ENCODE results near the gene CEP43.

CEP43 gene, protein sequence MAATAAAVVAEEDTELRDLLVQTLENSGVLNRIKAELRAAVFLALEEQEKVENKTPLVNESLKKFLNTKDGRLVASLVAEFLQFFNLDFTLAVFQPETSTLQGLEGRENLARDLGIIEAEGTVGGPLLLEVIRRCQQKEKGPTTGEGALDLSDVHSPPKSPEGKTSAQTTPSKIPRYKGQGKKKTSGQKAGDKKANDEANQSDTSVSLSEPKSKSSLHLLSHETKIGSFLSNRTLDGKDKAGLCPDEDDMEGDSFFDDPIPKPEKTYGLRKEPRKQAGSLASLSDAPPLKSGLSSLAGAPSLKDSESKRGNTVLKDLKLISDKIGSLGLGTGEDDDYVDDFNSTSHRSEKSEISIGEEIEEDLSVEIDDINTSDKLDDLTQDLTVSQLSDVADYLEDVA
- total RNA-seq, result 26.3 to 45.9 (median 28.4) reads per million in 3 experiments

DNA sequence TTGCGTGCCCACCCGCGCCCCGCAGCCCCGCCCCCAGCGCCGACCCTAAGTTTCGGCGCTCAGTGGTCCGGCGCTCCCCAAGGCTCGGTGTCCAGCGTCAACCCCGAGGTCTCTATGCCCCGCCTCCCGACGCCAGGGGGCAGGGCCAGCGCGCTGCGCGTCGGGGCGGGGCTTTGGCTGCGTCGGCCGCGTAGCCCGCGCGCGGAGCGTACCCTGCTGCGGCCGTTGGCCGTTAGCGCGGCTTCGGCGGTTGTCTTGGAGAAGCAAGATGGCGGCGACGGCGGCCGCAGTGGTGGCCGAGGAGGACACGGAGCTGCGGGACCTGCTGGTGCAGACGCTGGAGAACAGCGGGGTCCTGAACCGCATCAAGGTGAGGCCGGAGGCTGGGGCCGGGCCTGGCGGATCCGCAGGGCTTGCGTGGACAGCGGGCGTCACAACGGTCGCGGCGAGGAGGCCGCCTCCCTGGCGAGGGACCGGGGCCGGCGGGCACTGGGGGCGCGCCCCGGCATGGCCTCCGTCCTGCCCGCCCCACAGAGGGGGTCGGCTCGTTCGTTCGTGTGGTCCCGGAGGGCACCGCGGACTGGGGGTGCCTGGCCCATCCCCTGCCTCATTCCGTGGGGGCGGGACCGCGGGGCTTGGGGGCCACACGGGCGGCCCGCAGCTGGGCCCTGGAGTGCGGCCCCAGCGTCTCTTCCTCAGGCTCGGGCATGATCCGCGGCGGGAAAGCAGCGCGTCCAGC, at the start of gene CEP43:
Gene CEP43 (plus strand): TSS at position 253 of the 739 bp plus-strand sequence. CDS start 16 bp downstream, at position 269.
- peak; percentile 81 for DNase-seq

DNA sequence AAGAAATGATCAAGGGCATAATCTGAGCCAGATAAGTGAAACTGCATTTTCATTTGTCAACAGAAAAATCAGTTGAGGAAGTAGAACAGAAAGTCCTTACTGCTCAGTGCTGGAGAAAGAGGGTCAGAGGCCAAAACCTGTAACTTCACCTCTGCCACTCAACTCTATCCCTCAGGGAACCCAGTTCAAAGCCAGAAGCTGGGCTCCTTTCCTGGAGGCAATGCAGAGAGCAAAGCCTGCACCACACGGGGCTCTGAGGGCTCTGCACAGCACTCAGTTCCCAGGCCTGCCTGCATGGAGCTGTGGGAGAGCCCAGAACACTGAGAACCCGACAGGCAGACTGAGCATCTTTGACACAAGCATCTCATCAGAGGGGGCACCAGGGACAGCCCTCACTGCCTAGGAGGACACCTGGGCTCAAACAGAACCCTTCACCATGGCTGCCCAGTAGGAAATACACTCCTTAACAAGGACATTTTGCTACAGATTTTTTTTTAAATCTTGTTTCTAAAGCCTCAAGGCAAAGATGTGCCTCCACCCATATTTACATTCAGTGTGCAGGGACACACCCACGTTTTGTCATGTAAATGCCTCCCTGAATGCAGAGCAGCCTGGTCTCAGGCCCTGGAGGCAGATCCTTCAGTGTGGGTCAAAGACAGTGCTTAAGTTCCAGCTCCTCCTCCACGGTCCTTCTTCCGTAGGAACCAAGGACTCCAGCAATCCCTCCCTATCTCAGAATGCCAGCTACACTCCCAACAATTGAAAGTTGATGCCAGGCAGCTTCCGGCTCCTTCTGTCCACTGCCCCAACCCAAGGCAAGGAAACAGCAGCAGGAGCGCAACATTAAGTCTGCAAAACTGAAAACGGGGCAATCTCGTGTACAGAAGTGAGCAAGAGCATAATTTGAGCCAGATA, 49.4 kb upstream of the CEP43 start:
- no peak for DNase-seq

DNA sequence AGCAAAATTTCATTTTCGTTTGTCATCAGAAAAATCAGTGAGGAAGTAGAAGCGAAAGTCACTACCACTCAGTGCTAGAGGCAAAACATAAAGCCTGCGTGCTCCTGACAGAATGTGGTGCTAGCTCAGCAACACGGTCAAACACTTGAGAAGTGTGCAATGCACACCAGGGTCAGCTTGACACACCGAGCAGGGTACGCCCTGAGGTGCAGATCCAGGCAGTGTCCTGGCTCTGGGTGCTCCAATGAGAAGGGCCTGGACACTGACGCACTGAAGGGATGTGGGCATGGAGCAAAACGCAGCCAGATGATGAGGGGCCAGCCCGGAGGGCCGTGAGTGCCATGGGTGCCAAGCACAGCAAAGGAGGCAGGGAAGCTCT, 48.8 kb upstream of the CEP43 start:
- DNase-seq, result no peak

DNA sequence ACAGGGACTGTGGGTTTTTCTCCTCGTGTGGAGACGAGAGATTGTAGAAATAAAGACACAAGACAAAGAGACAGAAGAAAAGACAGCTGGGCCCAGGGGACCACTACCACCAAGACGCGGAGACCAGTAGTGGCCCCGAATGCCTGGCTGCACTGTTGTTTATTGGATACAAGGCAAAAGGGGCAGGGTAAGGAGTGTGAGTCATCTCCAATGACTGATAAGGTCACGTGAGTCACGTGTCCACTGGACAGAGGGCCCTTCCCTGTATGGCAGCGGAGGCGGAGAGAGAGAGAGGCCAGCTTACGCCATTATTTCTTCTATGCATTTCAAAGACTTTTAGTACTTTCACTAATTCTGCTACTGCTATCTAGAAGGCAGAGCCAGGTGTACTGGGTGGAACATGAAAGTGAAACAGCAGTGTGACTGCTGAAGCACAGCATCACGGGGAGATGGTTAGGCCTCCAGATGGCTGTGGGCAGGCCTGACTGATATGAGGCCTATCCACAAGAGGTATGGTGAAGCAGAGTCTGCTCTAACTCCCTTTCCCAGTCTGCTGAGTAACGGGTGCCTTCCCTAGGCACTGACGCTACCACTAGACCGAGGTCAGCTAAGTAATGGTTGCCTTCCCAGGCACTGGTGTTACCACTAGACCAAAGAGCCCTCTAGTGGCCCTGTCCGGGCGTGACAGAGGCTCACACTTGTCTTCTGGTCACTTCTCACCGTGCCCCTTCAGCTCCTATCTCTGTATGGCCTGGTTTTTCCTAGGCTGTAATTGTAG, 48.1 kb upstream of the CEP43 start:
- peak; percentile 80 for DNase-seq

DNA sequence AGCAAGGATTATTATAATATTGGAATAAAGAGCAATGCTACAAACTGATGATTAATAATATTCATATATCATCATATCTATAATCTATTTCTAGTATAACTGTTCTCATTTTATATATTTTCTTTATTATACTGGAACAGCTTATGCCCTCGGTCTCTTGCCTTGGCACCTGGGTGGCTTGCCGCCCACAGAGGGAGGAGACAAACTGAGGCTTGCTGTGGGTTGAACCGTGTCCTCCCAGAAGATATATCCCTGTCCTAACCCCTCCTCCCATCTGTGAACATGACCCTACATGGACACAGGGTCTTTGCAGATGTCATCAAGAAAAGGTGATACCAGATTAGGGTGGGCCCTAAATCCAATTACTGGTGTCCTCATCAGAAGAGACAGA, 47.5 kb upstream of the CEP43 start:
- DNase-seq, result no peak

DNA sequence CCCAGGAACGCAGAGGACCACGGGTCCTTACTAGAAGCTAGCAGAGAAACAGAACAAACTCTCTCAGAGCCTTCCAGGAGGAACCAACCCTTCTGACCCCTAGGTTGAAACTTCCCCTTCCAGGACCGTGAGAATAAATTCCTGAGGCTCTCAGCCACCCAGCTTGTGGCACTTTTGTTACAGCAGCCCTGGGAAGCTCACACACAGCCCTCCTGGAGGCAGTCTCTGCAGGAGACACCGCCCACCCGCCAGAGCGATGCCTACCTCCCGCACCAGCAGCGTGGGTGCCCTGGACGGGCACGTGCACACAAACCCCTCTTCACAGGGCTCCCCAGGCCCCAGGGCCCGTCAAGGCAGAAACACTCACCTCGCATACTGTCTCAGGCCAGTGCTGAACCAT, 47.1 kb upstream of the CEP43 start:
- no peak for DNase-seq

DNA sequence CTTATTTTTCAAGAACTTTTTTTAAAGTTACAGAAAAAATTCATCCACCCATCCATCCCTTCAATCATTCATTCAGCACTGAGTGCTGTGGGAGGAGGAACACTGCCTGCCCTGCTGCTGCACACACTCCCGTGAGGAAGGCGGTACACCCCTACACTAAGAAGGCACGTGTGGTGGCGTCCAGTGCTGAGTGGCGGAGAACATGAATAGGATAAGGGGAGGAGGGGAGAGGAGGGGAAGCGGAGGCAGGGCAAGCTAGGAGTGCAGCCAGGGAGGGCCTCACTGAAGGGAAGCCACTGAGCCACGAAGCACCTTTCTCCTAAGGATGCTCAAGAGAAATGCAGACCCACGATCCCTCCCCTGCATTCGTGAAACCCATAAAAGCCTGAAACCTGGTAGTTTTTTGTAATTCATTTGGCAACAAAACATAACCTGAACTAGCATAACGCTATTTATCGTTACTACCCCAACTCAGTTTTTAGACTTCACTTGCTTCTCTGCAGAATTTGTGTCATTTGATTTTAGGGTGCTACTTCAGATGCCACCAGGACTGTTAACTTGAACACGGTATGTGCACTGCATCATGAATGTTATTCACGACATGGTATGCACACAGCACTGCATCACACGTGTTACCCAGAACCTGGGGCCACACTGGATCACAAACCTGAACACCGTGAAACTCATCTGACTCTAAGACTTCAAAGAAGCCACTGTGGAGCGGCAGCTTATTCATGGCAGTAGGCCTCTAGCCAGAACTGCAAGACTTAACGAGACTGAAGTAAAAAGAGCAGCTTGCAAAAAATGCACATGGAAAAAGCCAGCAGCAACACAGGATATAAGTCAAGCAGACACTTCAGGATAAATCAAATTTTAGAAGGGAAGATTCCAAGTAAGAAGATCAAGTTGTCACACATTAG, 46.4 kb upstream of the CEP43 start:
- DNase-seq, result no peak

DNA sequence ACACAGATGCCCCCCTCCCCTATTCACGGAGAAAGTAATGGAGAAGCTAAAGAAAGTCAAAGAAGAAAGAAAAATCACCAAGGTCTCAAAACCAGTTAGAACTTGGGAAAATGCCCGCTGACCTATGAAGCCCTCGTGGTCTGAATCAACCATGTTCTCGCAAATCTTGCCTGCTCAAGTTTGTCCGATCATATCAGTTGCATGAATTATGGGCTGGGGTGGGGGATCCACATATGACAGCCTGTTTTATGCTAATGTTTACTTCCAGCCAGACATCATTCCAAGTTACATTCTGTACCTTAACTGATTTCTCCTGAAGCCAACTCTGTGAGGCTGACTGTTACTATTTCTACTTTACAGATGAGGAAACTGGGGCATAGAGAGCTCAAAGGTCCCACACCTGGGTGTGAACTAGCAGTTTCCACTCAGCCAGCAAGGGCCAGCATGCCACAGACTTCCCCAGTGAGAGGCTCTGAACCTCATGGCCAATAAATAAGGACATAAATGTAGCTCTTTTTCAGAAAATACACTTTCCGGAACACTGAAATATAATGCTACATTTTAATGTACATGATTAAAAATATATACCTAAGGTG, 45.0 kb upstream of the CEP43 start:
- DNase-seq, result no peak

DNA sequence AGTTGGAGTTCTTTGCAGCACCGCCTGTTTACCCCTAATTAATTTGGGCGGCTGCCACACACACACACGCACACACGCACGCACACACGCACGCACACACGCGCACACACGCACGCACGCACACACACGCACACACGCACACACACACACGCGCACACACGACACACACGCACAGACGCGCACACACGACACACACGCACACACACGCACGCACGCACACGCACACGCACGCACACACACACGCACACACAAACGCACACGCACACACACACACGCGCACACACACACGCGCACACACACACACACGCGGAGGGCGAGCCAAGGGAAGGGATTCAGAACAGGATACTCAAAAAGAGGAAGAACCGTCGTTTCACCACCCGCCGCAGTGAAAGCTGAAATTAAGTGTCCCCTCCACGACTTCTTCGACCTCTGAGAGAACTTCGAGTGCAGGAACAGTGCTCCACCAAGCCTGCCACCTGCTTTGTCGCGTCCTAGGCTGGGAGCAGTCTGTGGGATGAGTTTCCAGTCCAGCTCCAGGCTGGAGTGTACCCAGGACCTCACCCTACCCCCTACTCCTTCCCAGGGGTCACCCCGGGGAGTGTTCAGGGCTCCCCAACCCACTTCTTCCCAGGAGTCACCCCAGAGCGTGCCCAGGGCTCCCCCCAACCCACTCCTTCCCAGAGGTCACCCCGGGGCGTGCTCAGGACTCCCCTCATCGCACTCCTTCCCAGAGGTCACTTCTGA, 43.9 kb upstream of the CEP43 start:
- no peak for DNase-seq

DNA sequence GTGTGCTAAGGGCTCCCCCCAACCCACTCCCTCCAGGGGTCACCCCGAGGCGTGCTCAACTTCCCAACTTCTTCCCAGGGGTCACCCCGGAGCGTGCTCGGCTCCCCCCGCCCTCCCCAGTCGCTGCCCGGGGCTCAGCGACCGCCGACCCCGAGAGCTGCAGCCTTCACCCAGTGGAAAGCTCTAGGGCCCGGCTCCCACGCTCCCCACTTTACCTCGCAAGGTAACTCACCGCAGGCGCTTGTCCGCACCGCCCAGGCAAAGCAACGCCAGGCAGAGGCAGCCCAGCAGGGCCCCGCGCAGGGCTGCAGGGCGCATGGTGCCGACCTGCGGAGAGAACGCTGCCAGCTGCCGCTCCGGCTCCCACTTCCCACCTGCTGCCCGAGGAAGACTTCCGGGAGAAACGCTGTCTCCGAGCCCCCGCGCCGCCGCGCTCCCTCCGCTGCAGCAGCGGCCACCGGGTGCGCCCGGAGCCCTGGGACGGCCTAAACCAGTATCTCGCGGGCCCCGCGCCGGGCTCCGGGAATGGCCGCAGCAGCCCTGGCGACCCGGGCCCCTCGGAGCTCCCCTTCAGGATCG, 43.2 kb upstream of the CEP43 start:
- no peak for DNase-seq

DNA sequence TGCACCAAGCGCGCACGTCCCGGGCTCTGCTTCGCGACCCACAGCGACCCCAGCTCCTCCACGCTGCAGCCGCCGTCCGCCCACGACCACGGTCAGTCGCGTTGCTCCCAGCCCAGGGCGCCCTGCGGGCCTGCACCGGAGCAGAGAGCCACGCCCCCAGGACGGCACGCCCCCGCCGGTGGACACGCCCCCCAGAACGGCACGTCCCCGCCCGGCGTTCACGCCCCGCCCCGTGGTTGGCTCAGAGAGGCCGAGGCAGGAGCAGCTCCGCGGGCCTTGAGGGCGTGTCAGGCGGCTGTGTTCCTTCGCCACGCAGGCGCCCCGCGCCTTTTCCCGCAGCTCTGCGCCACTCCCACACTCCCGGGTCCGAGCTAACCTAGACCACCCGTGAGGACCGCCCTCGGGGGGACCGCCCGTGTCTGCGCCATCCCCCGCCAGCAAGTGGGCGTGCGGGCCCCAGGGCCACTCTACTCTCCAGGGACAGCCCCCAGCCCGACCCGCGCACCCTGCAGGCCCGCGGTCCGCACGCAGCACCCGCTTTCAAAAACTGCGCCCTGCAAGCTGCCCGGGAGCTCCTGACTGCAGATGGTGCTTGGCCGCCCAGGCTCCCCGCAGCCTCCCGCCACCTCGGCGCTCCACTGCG, 42.6 kb upstream of the CEP43 start, which contains the start of gene RNASET2:
Gene RNASET2 (minus strand): TSS at position 107 of the 643 bp plus-strand sequence. CDS start 368 bp downstream, outside the sequence.
- DNase-seq, result peak; percentile 96

DNA sequence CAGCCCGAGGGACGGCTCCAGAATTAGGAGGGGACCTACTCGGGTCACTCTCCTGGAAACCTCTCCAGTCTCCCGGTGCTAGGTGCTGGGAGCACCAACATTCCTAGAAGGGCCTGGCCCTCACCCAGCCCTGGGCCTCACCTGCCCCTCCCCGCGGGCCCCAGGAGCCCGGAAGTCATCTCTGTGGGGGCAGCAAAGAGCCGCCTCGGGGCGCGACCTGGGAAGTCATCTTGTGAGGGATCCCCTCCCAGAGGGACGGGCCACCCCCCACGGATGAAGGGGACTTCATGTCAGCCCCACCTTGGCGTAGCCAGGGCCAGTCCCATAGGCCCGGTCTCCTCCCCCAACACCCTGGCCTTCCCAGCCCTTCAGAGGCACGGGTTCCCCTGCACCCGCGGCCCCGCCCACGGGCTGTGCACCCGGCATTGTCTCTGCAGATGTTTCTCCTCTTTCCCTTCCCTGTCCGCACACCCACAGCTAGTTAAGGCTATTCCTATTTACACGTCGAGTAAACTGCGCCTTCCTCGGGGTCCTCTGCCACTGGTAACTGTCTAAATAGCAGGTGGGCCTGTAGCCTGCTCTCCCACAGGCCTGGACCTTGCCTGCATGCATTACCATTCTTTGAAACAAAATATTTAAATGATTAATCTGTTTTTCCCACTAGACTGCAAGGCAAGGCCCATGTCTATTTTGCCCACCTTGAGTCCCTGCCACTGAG, 42.0 kb upstream of the CEP43 start:
- no peak for DNase-seq

DNA sequence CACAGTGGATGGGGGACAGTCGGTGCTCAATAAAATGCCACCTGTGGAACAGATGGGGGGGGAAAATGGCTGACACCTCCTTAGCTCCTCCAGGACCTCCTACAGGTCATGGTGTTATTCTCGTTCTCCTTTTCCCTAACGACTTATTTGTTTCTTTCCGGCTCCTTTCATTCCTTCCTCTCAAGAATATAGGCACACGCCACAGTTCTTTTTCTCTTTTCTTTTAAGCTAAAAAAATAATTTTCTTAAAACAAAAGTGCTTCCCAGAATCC, 41.5 kb upstream of the CEP43 start:
- no peak for DNase-seq

DNA sequence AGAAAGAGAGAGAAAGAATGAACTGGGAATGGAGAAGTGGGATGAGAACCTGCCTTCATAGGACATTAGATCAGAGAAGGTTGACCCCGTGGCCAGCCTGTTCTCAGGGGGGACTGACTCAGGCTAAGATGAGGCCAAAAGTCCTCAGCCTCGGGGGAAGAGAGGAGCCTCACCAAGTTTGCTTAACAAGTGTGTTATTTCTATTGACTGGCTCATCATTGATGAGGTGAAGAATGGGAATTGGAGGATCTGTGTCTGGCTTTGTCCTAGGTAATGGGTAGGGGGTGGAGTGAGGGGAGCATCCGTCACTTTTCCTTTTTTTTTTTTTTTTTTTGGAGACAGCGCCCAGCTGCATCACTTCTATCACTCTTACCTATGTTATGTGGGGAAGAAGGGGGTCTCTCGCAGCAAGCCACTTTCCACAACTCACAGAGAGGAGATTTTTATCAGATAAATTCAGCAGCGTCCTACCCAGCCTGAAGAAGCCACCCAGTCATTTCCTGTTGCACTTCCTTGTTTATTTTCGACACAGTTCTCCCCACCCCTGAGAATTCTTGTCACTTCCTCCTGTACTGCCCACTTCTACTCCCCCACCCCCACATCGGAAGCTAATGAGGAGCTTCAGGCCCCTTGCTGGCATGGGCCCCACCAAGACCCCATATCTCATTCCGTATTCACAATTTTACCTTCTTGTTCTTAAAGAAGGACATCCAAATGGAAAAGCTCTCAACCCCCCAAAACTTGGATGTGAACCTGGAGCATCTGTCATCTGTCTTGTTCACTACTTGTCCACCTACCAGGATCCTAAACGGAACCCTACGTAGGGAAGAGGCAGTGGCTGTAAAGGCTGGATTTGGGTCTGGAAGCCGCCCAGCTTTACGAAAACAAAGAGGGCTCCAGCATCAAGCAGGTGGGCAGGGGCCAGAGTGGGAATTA, 40.0 kb upstream of the CEP43 start:
- peak; percentile 78 for DNase-seq

DNA sequence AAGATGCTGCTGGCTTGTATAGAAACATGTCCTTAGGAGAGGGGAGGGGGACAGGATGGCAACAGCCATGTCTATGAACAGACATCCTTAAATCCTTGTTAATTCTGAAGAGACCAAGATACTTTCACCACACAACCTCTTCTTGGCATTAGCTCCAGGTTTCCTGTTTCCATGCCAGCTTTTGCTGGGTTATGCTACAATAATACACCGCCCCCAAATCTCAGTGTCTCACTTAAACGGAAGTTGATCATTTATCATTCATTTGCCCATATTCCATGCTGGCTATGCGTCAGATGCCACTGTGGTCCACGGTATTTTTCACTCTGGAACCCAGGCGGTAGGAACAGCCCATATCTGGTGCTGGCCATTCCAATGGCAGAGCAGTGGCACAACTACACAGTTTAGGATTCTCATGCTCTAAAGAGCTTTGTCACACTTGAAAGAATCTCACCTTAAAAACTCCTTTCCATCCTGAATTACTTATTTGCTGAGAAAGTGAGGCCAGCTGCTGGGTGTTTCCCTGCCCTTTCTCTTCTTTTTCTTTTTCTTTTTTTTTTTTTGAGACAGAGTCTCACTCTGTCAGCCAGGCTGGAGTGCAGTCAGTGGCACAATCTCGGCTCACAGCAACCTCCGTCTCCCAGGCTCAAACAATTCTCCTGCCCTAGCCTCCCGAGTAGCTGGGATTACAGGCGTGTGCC, 39.1 kb upstream of the CEP43 start:
- DNase-seq, result no peak

DNA sequence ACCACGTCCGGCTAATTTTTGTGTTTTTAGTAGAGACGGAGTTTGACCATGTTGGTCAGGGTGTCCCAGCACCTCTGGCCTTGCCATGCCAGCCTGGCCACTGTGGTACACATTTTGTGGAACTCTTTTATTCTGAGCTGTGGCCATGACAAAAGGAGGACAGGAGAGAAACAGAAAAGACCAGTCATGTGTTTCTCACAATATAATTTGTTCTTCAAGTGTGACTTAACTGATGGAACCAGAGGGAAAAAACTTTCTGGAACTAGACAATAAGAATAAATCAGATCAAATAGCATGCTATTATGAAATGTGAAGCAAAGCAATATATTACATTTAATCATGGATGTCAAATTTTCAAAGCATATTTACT, 38.6 kb upstream of the CEP43 start:
- DNase-seq, result no peak

DNA sequence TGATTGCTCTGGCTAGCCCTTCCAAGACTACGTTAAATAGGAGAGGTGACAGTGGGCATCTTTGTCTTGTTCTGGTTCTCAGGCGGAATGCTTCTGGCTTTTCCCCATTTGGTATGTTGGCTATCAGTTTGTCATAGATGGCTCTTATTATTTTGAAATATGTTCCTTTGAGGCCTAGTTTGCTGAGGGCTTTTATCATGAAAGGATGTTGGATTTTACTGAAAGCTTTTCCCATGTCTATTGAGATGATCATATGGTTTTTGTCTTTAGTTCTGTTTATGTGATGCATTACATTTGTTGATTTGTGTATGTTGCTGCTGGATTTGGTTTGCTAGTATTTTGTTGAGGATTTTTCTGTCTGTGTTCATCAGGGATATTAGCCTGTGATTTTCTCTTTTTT, 32.9 kb upstream of the CEP43 start:
- DNase-seq, result no peak
